ENCODE measurements around the gene IRGQ. TPM values are rescaled to one million over a fixed set of nuclear protein-coding genes. Genes with fewer than 3 reads are reported as not detected.

Gene IRGQ
- total RNA-seq, 1 experiment from 2014 or later = 26.5 TPM

DNA sequence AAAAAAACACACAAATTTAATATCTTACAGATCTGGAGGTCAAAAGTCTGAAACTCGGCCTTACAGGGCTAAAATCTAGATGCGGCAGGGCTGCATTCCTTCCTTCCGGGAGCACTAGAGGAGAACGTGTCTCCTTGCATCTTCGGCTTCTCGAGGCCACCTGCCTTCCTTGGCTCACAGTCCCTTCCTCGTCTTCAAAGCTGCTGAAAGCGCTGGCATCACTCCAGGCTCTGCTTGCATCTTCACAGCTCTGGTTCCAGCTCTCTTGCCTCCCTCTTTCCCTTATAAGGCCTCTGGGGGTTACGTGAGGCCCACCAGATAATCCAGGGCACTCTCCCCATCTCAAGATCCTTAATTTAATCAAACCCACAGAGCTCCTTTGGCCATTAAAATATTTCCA, 31.1 kb downstream of the IRGQ start:
- H3K27ac Mint-ChIP-seq (ENCODE audit: low read depth, unreplicated experiment) = no peak overlapping the region
- BruUV-seq (replicated peaks) = no TSS peak
- no peak for DNase-seq (ENCODE audit: unreplicated experiment)
- CTCF ChIA-PET = interaction anchor here (0.7 to 1.6 kb wide), 5 partner anchors 9 to 96 kb away, joined by 3 to 8 read pairs (median 4); no protein-coding TSS in a partner anchor
- no peaks in the 10 kb centered on the region for H3K9me3 Mint-ChIP-seq (ENCODE audit: unreplicated experiment)
- intact Hi-C loops (cut with micrococcal nuclease) = no loop called here
- H3K4me1 Mint-ChIP-seq (ENCODE audit: insufficient read depth, unreplicated experiment) = peaks cover 6% of the 10 kb centered on the region
- no peak for TF ChIP-seq CTCF (IDR thresholded peaks at IDR 0.05; ENCODE audit: unreplicated experiment)
- H3K4me3 Mint-ChIP-seq (ENCODE audit: unreplicated experiment) = no peak overlapping the region
- peaks cover 15% of the 10 kb centered on the region for H3K36me3 Mint-ChIP-seq (ENCODE audit: insufficient read depth, unreplicated experiment)
- POLR2A ChIA-PET = interaction anchor here (1.2 kb wide), 2 partner anchors 9 to 31 kb away, joined by 3 read pairs; partner anchors contain the start of genes IRGQ and ZNF576
- H3K27me3 Mint-ChIP-seq (ENCODE audit: insufficient read depth, unreplicated experiment) = no peaks in the 10 kb centered on the region

DNA sequence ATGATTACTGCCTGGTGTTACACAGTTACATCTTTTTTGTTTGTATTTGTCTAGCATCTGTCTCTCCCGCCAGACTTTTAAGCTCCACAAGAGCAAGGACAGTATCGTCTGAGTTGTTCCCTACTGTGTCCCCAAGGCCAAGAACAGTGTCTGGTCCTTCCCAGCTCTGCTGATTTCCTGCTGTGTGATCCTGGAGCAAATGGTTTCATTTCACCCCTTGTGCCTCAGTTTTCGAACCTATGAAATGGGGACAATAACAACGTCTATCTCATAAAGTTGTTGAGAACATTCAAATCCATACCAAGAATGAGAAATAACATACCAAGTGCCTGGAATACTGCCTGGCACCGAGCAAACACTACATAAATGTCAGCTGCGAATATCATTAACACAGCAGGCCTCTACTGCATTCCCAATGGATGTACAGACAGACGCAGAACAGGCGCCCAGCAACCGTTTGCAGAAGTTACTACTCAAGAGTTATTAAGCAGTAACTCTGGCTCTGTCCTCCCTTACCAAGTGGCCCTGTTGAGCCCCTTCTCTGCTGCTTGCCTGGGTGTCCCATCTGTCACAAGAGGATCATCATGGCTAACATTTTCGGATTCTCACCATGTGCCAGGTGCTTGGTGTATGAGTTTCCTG, 32.0 kb downstream of the IRGQ start:
- Mint-ChIP-seq H3K36me3 (ENCODE audit: insufficient read depth, unreplicated experiment) (peaks cover 19% of the 10 kb centered on the region), H3K4me1 (ENCODE audit: insufficient read depth, unreplicated experiment) (peaks cover 6% of the 10 kb centered on the region), H3K27ac (ENCODE audit: low read depth, unreplicated experiment) (no peak overlapping the region), H3K4me3 (ENCODE audit: unreplicated experiment) (no peak overlapping the region), H3K9me3 (ENCODE audit: unreplicated experiment) (no peaks in the 10 kb centered on the region), H3K27me3 (ENCODE audit: insufficient read depth, unreplicated experiment) (no peaks in the 10 kb centered on the region)
- POLR2A ChIA-PET = no interaction called here
- DNase-seq (ENCODE audit: unreplicated experiment) = no peak
- intact Hi-C loops (cut with micrococcal nuclease) = no loop called here
- CTCF ChIA-PET = interaction anchor here (0.6 kb wide), 1 partner anchor 11 kb away, joined by 3 read pairs; the partner anchor contains the start of gene XRCC1
- no peak for TF ChIP-seq CTCF (IDR thresholded peaks at IDR 0.05; ENCODE audit: unreplicated experiment)
- no TSS peak for BruUV-seq (replicated peaks)

DNA sequence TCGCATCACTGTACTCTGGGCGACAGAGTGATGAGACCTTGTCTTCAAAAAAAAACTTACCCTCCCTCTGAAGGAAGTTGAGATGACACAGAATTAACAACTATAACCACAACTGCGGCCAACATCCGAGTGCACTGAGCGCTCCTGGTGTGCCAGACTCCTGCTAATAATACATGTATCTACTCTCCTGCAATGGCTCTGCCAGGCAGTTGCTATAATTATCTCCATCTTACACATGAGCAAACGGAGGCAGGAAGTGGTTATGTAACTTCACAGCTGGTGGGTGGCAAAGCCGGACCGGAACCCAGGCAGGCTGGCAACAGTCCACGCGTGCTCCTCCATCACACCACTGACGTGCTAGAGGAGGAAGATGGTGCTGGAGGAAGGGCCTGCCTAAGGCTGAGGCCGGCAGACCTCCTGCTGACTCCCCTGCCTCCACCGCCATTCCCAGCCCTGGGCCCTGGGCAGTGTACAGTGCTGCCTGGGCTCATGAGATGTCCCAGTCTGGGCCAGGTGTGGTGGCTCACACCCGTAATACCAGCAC, 33.2 kb downstream of the IRGQ start:
- ChIA-PET POLR2A (no interaction called here), CTCF (no interaction called here)
- TF ChIP-seq CTCF (IDR thresholded peaks at IDR 0.05; ENCODE audit: unreplicated experiment) = no peak
- no peaks in the 10 kb centered on the region for H3K27me3 Mint-ChIP-seq (ENCODE audit: insufficient read depth, unreplicated experiment)
- no TSS peak for BruUV-seq (replicated peaks)
- no peaks in the 10 kb centered on the region for H3K9me3 Mint-ChIP-seq (ENCODE audit: unreplicated experiment)
- peak; percentile 86 for DNase-seq (ENCODE audit: unreplicated experiment)
- intact Hi-C loops (cut with micrococcal nuclease) = loop anchor here (1.0 kb wide), 1 partner anchor 35 kb away; the partner anchor contains the start of gene ETHE1
- H3K36me3 Mint-ChIP-seq (ENCODE audit: insufficient read depth, unreplicated experiment) = peaks cover 29% of the 10 kb centered on the region
- H3K27ac Mint-ChIP-seq (ENCODE audit: low read depth, unreplicated experiment) = no peak overlapping the region
- H3K4me3 Mint-ChIP-seq (ENCODE audit: unreplicated experiment) = no peak overlapping the region
- peaks cover 6% of the 10 kb centered on the region for H3K4me1 Mint-ChIP-seq (ENCODE audit: insufficient read depth, unreplicated experiment)

- POLR2A ChIA-PET = no interaction called here
Measured at GRCh38 chr19:43562226-43562697, 33.7 kb downstream of the IRGQ start.

More at GRCh38 chr19:43562226-43562697, 33.7 kb downstream of the IRGQ start:
- no peak for TF ChIP-seq CTCF (IDR thresholded peaks at IDR 0.05; ENCODE audit: unreplicated experiment)
- BruUV-seq (replicated peaks) = no TSS peak
- DNase-seq (ENCODE audit: unreplicated experiment) = no peak
- Mint-ChIP-seq H3K36me3 (ENCODE audit: insufficient read depth, unreplicated experiment) (peaks cover 34% of the 10 kb centered on the region), H3K4me1 (ENCODE audit: insufficient read depth, unreplicated experiment) (peaks cover 6% of the 10 kb centered on the region), H3K4me3 (ENCODE audit: unreplicated experiment) (no peak overlapping the region), H3K27me3 (ENCODE audit: insufficient read depth, unreplicated experiment) (no peaks in the 10 kb centered on the region), H3K27ac (ENCODE audit: low read depth, unreplicated experiment) (no peak overlapping the region), H3K9me3 (ENCODE audit: unreplicated experiment) (no peaks in the 10 kb centered on the region)
- CTCF ChIA-PET = no interaction called here
- intact Hi-C loops (cut with micrococcal nuclease) = loop anchor here (1.0 kb wide), 1 partner anchor 35 kb away; the partner anchor contains the start of gene ETHE1
